Measurements from ENCODE around the gene ESYT1. TPM values are rescaled to one million over a fixed set of nuclear protein-coding genes. Genes with fewer than 3 reads are reported as not detected.

The ESYT1 gene
- total and polyA plus RNA-seq, 10 of the 15 experiments (the other 5 are each of a cell fraction or from before 2014, with no cell fraction given) = 47.5 to 120 (median 87.1) TPM

DNA sequence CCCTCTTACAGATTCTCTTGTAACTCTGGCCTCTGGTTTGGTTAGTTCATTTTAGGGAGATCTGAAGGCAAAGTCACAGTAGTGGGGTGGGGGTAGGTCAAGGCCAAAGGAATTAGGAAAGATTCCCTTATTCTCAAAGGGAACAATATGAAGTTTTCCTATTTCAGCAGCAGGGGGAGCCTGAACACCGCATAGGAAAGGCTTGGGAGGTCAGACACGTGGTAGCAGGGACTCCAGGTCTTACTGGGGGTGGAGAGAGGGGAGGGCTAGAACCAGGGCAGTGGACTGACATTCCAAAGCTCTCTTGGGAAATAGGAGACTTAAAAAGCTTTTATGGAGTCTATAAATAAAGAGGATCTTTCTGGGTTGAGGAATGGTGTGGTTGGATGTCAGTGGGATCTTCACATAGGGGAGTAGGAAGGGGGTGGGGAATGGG lies 8.7 kb upstream of the ESYT1 start (continued):
- TF ChIP-seq REST (IDR thresholded peaks at IDR 0.05; ENCODE audit: low read depth, low read length) (no peak), MAX (IDR thresholded peaks at IDR 0.05; ENCODE audit: low read depth, low read length) (peak; percentile 88), DPF2 (IDR thresholded peaks at IDR 0.05) (no peak), SMARCA5 (IDR thresholded peaks at IDR 0.05) (0 out of 2 replicates have a peak, but pooled peaks have one; percentile 28), GATAD2B (conservative IDR thresholded peaks at IDR 0.05; ENCODE audit: low read depth) (no peak), TCF7 (IDR thresholded peaks at IDR 0.05; ENCODE audit: borderline replicate concordance) (no peak), ZZZ3 (IDR thresholded peaks at IDR 0.05; ENCODE audit: control insufficient read depth, insufficient read length, low read depth) (no peak), BACH1 (IDR thresholded peaks at IDR 0.05; ENCODE audit: borderline replicate concordance) (no peak), FOXM1 (IDR thresholded peaks at IDR 0.05; ENCODE audit: low read depth, low read length) (no peak), ATF3 (IDR thresholded peaks at IDR 0.05; ENCODE audit: borderline replicate concordance, extremely low read depth, low read depth, low read length) (peak; percentile 46; the same call in 1 of the 2 replicates), NFYA (IDR thresholded peaks at IDR 0.05; ENCODE audit: borderline replicate concordance, low read depth, low read length) (no peak), RAD51 (IDR thresholded peaks at IDR 0.05) (peak; percentile 90), YY1 (IDR thresholded peaks at IDR 0.05; ENCODE audit: low read depth, low read length) (peak; percentile 51; the same call in 1 of the 2 replicates), FOXK2 (IDR thresholded peaks at IDR 0.05) (no peak), NR2F1 (conservative IDR thresholded peaks at IDR 0.05) (peak; percentile 60), BRCA1 (IDR thresholded peaks at IDR 0.05; ENCODE audit: low read depth, low read length) (no peak), SPI1 (IDR thresholded peaks at IDR 0.05; ENCODE audit: borderline replicate concordance, insufficient read depth, low read depth, low read length) (no peak), SMC3 (IDR thresholded peaks at IDR 0.05; ENCODE audit: borderline replicate concordance, low read length) (peak; percentile 53)
- TF ChIP-seq, protein P1, sequence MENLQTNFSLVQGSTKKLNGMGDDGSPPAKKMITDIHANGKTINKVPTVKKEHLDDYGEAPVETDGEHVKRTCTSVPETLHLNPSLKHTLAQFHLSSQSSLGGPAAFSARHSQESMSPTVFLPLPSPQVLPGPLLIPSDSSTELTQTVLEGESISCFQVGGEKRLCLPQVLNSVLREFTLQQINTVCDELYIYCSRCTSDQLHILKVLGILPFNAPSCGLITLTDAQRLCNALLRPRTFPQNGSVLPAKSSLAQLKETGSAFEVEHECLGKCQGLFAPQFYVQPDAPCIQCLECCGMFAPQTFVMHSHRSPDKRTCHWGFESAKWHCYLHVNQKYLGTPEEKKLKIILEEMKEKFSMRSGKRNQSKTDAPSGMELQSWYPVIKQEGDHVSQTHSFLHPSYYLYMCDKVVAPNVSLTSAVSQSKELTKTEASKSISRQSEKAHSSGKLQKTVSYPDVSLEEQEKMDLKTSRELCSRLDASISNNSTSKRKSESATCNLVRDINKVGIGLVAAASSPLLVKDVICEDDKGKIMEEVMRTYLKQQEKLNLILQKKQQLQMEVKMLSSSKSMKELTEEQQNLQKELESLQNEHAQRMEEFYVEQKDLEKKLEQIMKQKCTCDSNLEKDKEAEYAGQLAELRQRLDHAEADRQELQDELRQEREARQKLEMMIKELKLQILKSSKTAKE (IDR thresholded peaks at IDR 0.05; ENCODE audit: low read depth, poor library complexity, severe bottlenecking) = peak; percentile 13
- TF ChIP-seq, protein P2, sequence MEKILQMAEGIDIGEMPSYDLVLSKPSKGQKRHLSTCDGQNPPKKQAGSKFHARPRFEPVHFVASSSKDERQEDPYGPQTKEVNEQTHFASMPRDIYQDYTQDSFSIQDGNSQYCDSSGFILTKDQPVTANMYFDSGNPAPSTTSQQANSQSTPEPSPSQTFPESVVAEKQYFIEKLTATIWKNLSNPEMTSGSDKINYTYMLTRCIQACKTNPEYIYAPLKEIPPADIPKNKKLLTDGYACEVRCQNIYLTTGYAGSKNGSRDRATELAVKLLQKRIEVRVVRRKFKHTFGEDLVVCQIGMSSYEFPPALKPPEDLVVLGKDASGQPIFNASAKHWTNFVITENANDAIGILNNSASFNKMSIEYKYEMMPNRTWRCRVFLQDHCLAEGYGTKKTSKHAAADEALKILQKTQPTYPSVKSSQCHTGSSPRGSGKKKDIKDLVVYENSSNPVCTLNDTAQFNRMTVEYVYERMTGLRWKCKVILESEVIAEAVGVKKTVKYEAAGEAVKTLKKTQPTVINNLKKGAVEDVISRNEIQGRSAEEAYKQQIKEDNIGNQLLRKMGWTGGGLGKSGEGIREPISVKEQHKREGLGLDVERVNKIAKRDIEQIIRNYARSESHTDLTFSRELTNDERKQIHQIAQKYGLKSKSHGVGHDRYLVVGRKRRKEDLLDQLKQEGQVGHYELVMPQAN (conservative IDR thresholded peaks at IDR 0.05) = no peak
